OCI-M2 (cell line): ENCODE measurements around the gene TSGA10IP.

Source experiments
- DNase-seq: peaks from one replicate; lab custom pipeline; 2025; ENCODE audit not compliant: unreplicated experiment; lab: John Stamatoyannopoulos, UW

The TSGA10IP gene

GRCh38 chr11:65945430-65945911, at the start of gene TSGA10IP:
TSGA10IP (plus strand) TSS chr11:65945480; CDS start chr11:65945676, 196 bp downstream.
- DNase-seq, result no peak

- DNase-seq, result no peak
Observed at GRCh38 chr11:65895482-65895981, 49.7 kb upstream of the TSGA10IP start.

GRCh38 chr11:65896034-65896999, 49.0 kb upstream of the TSGA10IP start:
- DNase-seq, result no peak

- DNase-seq, result no peak
Observed at GRCh38 chr11:65897020-65897471, 48.2 kb upstream of the TSGA10IP start.

GRCh38 chr11:65898656-65899355, 46.5 kb upstream of the TSGA10IP start:
- no peak for DNase-seq

- DNase-seq, result no peak
Observed at GRCh38 chr11:65899356-65900124, 45.7 kb upstream of the TSGA10IP start.

- no peak for DNase-seq
Observed at GRCh38 chr11:65900125-65900898, 45.0 kb upstream of the TSGA10IP start, which contains the start of gene FOSL1. FOSL1 (minus strand) TSS chr11:65900388; CDS start chr11:65900339, 49 bp downstream.

- no peak for DNase-seq
Observed at GRCh38 chr11:65900899-65901180, 44.4 kb upstream of the TSGA10IP start.

- no peak for DNase-seq
Observed at GRCh38 chr11:65903068-65903481, 42.2 kb upstream of the TSGA10IP start.

GRCh38 chr11:65903715-65904114, 41.6 kb upstream of the TSGA10IP start:
- no peak for DNase-seq

GRCh38 chr11:65906602-65907001, 38.7 kb upstream of the TSGA10IP start:
- DNase-seq, result no peak

- DNase-seq, result no peak
Observed at GRCh38 chr11:65907878-65908277, 37.4 kb upstream of the TSGA10IP start.

GRCh38 chr11:65911682-65912568, 33.4 kb upstream of the TSGA10IP start:
- no peak for DNase-seq

GRCh38 chr11:65912845-65913244, 32.4 kb upstream of the TSGA10IP start:
- no peak for DNase-seq

- DNase-seq, result no peak
Observed at GRCh38 chr11:65915101-65915820, 30.0 kb upstream of the TSGA10IP start.

- no peak for DNase-seq
Observed at GRCh38 chr11:65915821-65916251, 29.4 kb upstream of the TSGA10IP start.

- DNase-seq, result no peak
Observed at GRCh38 chr11:65916391-65916790, 28.9 kb upstream of the TSGA10IP start.

GRCh38 chr11:65917077-65917433, 28.2 kb upstream of the TSGA10IP start:
- DNase-seq, result no peak
